GM12891 (cell line): Measurements from ENCODE around the gene SRPK1.

Source experiments
- POLR2A ChIP-seq: IDR thresholded peaks from 2 replicates; pipeline ENCODE4 v1.6.1; 2011; ENCODE audit warnings: low read depth, low read length, control low read depth
- POLR2AphosphoS5 ChIP-seq: IDR thresholded peaks from 2 replicates; pipeline ENCODE4 v1.6.1; 2011; ENCODE audit warnings: low read depth, low read length, control low read depth
- SPI1 ChIP-seq: IDR thresholded peaks from 2 replicates; pipeline ENCODE4 v1.6.1; 2011; ENCODE audit warnings: low read depth, low read length, control low read depth
- TAF1 ChIP-seq: IDR thresholded peaks from 2 replicates; pipeline ENCODE4 v1.6.1; 2011; ENCODE audit warnings: low read depth, low read length, control low read depth

GRCh38 chr6:35955071-35955470 lies 34.2 kb upstream of the SRPK1 start:
- no peak for TF ChIP-seq POLR2A
- no peak for TF ChIP-seq SPI1
- TF ChIP-seq TAF1, result no peak
- TF ChIP-seq POLR2AphosphoS5, result no peak
